Mucosa of gallbladder (tissue), 1 donor: ENCODE measurements around the gene ZCCHC12. TPM values are rescaled to one million over a fixed set of nuclear protein-coding genes. Genes with fewer than 3 reads are reported as not detected.

Experiments used
- DNase-seq: peaks from one replicate; pipeline ENCODE4 v3.0.0-alpha.2; 2020; ENCODE audit warnings: low spot score
- total RNA-seq: library from RNA; stranded (reverse); gene quantifications from one replicate; pipeline ENCODE4 v1.2.1, GENCODE V29; 2021
- donor health status: DM: no; HTN: no; CAD: no.

ZCCHC12 gene
- total RNA-seq, 1 donor from 2014 or later: 0.20 TPM

DNA sequence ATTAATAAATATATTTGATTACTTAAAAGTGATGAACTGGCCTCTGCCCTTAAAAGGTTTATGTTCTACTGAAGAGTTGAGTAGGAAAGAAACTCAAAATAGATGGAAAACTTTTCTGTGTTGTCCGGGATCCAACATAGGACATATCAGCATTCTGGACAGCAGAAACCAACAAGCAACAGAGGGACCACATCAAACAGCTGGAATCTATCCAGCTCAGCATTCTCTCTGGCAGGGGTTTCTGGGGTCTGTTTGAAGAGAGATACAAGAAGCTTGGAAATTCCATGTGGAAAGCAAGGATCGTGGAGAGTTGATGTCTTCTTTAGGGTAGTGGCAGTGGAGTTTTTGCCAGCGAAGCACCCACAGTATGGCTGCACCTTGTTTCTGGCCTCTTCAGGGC lies 43.6 kb downstream of the ZCCHC12 start:
- no peak for DNase-seq

DNA sequence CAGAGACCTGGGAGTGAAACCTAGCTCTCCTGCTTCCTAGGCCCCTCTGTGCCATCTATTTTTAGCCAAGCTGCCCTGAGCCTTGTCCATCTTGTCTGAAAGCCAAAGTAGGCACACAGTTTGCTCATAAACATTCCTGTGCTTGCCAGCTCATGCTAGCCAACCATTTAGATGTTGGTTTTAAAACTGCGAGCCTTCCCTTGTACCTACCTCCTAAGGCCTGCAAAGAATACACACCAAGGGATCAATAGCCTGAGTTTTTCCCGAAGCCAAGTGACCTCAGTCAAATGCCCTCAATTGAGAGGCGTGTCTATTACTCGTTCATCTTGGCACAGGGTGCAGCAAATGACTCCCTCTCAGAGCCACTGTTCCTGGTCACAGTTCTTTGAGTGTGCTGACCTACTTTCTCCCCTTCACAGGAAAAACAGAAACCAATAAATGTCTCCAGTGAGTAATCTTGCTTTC lies 48.5 kb downstream of the ZCCHC12 start:
- peak; percentile 75 for DNase-seq

Other genes with a start within 250 kb of the ZCCHC12 start
- gene IL13RA1, start 96.2 kb upstream of the ZCCHC12 start, total RNA-seq: 42.2 TPM
- 4.7 TPM for gene LONRF3, start 150.8 kb downstream of the ZCCHC12 start, total RNA-seq
- gene CT47C1, start 249.2 kb downstream of the ZCCHC12 start, total RNA-seq: not detected